ENCODE measurements around the gene FRY.
"Not testable (repeated sequence)": the region's sequence is repeated elsewhere in the genome, so short reads cannot be mapped to it uniquely, and the experiment has no call there.

FRY gene

GRCh38 chr13:32031025-32031814 is at the start of gene FRY:
TSS of gene FRY (plus strand) at chr13:32031774. CDS start at chr13:32031796, 22 bp downstream.
- peak; percentile 7 to 8 for DNase-seq (ENCODE audit: low read depth in 1 of 2, low spot score in 1 of 2)

GRCh38 chr13:31982124-31982523 is 49.5 kb upstream of the FRY start:
- no peak for DNase-seq (ENCODE audit: low read depth in 1 of 2, low spot score in 1 of 2)

GRCh38 chr13:31982540-31982939 is 49.0 kb upstream of the FRY start:
- DNase-seq (ENCODE audit: low read depth in 1 of 2, low spot score in 1 of 2) = no peak

GRCh38 chr13:31983696-31984095 is 47.9 kb upstream of the FRY start:
- DNase-seq (ENCODE audit: low read depth in 1 of 2, low spot score in 1 of 2) = not testable (repeated sequence)

- DNase-seq (ENCODE audit: low read depth in 1 of 2, low spot score in 1 of 2) = not testable (repeated sequence)
Observed at GRCh38 chr13:31984388-31984787, 47.2 kb upstream of the FRY start.

GRCh38 chr13:31986676-31987470 is 44.7 kb upstream of the FRY start:
- no peak for DNase-seq (ENCODE audit: low read depth in 1 of 2, low spot score in 1 of 2)

- DNase-seq (ENCODE audit: low read depth in 1 of 2, low spot score in 1 of 2) = no peak
Observed at GRCh38 chr13:31987535-31988170, 43.9 kb upstream of the FRY start.

- DNase-seq (ENCODE audit: low read depth in 1 of 2, low spot score in 1 of 2) = not testable (repeated sequence)
Observed at GRCh38 chr13:31994367-31994766, 37.2 kb upstream of the FRY start.

GRCh38 chr13:31996601-31997000 is 35.0 kb upstream of the FRY start:
- DNase-seq (ENCODE audit: low read depth in 1 of 2, low spot score in 1 of 2) = no peak

- no peak for DNase-seq (ENCODE audit: low read depth in 1 of 2, low spot score in 1 of 2)
Observed at GRCh38 chr13:31997641-31998040, 33.9 kb upstream of the FRY start.

GRCh38 chr13:31998131-31998530 is 33.4 kb upstream of the FRY start:
- DNase-seq (ENCODE audit: low read depth in 1 of 2, low spot score in 1 of 2) = no peak

GRCh38 chr13:32000754-32001153 is 30.8 kb upstream of the FRY start:
- DNase-seq (ENCODE audit: low read depth in 1 of 2, low spot score in 1 of 2) = not testable (repeated sequence)

GRCh38 chr13:32001154-32001768 is 30.3 kb upstream of the FRY start:
- DNase-seq (ENCODE audit: low read depth in 1 of 2, low spot score in 1 of 2) = no peak

- no peak for DNase-seq (ENCODE audit: low read depth in 1 of 2, low spot score in 1 of 2)
Observed at GRCh38 chr13:32001769-32002168, 29.8 kb upstream of the FRY start.

GRCh38 chr13:32002873-32003272 is 28.7 kb upstream of the FRY start:
- DNase-seq (ENCODE audit: low read depth in 1 of 2, low spot score in 1 of 2) = no peak

GRCh38 chr13:32007494-32007893 is 24.1 kb upstream of the FRY start:
- no peak for DNase-seq (ENCODE audit: low read depth in 1 of 2, low spot score in 1 of 2)

GRCh38 chr13:32008518-32009175 is 22.9 kb upstream of the FRY start:
- DNase-seq (ENCODE audit: low read depth in 1 of 2, low spot score in 1 of 2) = no peak

GRCh38 chr13:32009362-32009761 is 22.2 kb upstream of the FRY start:
- DNase-seq (ENCODE audit: low read depth in 1 of 2, low spot score in 1 of 2) = no peak

- DNase-seq (ENCODE audit: low read depth in 1 of 2, low spot score in 1 of 2) = no peak
Observed at GRCh38 chr13:32010136-32010535, 21.4 kb upstream of the FRY start.

- no peak for DNase-seq (ENCODE audit: low read depth in 1 of 2, low spot score in 1 of 2)
Observed at GRCh38 chr13:32011971-32012370, 19.6 kb upstream of the FRY start.

GRCh38 chr13:32013181-32013580 is 18.4 kb upstream of the FRY start:
- DNase-seq (ENCODE audit: low read depth in 1 of 2, low spot score in 1 of 2) = no peak
